Smooth muscle cell (in vitro differentiated cells): ENCODE measurements around the gene IGLL5. TPM values are rescaled to one million over a fixed set of nuclear protein-coding genes. Genes with fewer than 3 reads are reported as not detected.
"Not testable (repeated sequence)": the region's sequence is repeated elsewhere in the genome, so short reads cannot be mapped to it uniquely, and the experiment has no call there.

ENCODE experiments used
- DNase-seq: peaks from one replicate; lab custom pipeline; 2025; ENCODE audit not compliant: unreplicated experiment; lab: John Stamatoyannopoulos, UW
- H2AFZ ChIP-seq: fragments of 200-600 bp; sonication (generic); 2 replicates; pipeline ENCODE4 v1.6.0; 2016; ENCODE audit warnings: antibody characterized with exemption, low read depth, mild to moderate bottlenecking
- H3F3A ChIP-seq: fragments of 200-600 bp; sonication (generic); 2 replicates; pipeline ENCODE4 v1.6.0; 2017; ENCODE audit warnings: antibody characterized with exemption, low read depth
- H3K27ac ChIP-seq: fragments of 200-600 bp; sonication (generic); 2 replicates; pipeline ENCODE4 v1.5.1; 2016; ENCODE audit warnings: low read depth, mild to moderate bottlenecking
- H3K27me3 ChIP-seq: fragments of 200-600 bp; sonication (generic); 2 replicates; pipeline ENCODE4 v1.6.1; 2016; ENCODE audit warnings: low read depth, mild to moderate bottlenecking
- H3K36me3 ChIP-seq: fragments of 200-600 bp; sonication (generic); 2 replicates; pipeline ENCODE4 v1.5.1; 2016; ENCODE audit warnings: low read depth
- H3K4me1 ChIP-seq: fragments of 200-600 bp; sonication (generic); 2 replicates; pipeline ENCODE4 v1.5.1; 2016; ENCODE audit warnings: low read depth
- H3K4me2 ChIP-seq: fragments of 200-600 bp; sonication (generic); 2 replicates; pipeline ENCODE4 v1.6.0; 2016; ENCODE audit warnings: mild to moderate bottlenecking
- H3K4me3 ChIP-seq: fragments of 200-600 bp; sonication (generic); 2 replicates; pipeline ENCODE4 v1.5.1; 2016; ENCODE audit warnings: mild to moderate bottlenecking
- H3K79me2 ChIP-seq: fragments of 200-600 bp; sonication (generic); 2 replicates; pipeline ENCODE4 v1.6.0; 2016; ENCODE audit warnings: low read depth, mild to moderate bottlenecking
- H3K9ac ChIP-seq: fragments of 200-600 bp; sonication (generic); 2 replicates; pipeline ENCODE4 v1.6.0; 2016; ENCODE audit warnings: low read depth
- H3K9me3 ChIP-seq: fragments of 200-600 bp; sonication (generic); replicated peaks from 2 replicates; pipeline ENCODE4 v1.5.1; 2016; ENCODE audit warnings: low read depth
- H4K20me1 ChIP-seq: fragments of 200-600 bp; sonication (generic); 2 replicates; pipeline ENCODE4 v1.6.0; 2016; ENCODE audit warnings: low read depth
- CTCF ChIP-seq: fragments of 200-600 bp; sonication (generic); IDR thresholded peaks from 2 replicates; pipeline ENCODE4 v1.5.1; 2017; ENCODE audit warnings: borderline replicate concordance, mild to moderate bottlenecking, antibody characterized with exemption; ENCODE audit not compliant: insufficient read depth, poor library complexity, severe bottlenecking
- WGBS: methylation state at CpG from one replicate; pipeline ENCODE4 v1.1.7; 2016; ENCODE audit warnings: low lambda C conversion rate; 5-methylcytosine and 5-hydroxymethylcytosine counted together
- polyA plus RNA-seq: library from polyadenylated mRNA; unstranded; fragments of >200 nt; fragmentation: Nextera tagmentation; extraction: Ambion mirVana; gene quantifications from 2 replicates; pipeline ENCODE4 v1.2.1, GENCODE V29; 2016
- total RNA-seq: library from RNA; depleted of rRNA; stranded (reverse); fragments of >200 nt; gene quantifications from 2 replicates; pipeline ENCODE4 v1.2.3, GENCODE V29; 2014

Gene IGLL5
- total and polyA plus RNA-seq, 2 experiments from 2014 or later, result not detected

DNA sequence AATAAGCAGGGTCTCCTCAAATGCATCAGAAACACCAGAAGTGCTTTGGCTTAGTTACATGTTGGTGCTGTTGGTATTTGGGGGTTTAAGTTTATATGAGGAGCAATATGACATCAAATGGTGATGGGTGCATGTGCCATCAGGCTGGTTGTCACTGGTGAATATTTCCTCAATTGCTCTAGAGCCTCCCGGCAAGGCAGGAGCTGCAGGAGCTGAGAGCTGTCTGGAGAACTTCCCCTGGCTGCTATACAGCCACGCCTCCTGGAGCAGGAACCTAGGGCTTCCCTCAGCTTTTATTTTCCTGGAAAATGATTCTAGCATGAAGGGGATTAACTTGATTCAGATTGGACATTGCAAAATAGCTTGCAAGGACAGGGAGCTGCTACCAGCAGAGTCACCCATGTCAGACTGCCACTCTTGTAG is 15.8 kb downstream of the IGLL5 start:
- Histone ChIP-seq H4K20me1 (no peaks in the 10 kb centered on the region), H3K27me3 (peaks cover 24% of the 10 kb centered on the region), H3F3A (no peaks in the 10 kb centered on the region), H3K9me3 (no peaks in the 10 kb centered on the region), H3K9ac (no peak overlapping the region), H3K79me2 (no peaks in the 10 kb centered on the region), H3K36me3 (no peaks in the 10 kb centered on the region), H3K27ac (no peak overlapping the region), H3K4me3 (no peak overlapping the region), H3K4me1 (no peaks in the 10 kb centered on the region), H2AFZ (no peak overlapping the region), H3K4me2 (no peak overlapping the region)
- 71% methylated on average over 2 of the region's 2 CpGs for WGBS
- no peak for TF ChIP-seq CTCF
- no peak for DNase-seq

GRCh38 chr22:22903781-22904192 is 16.2 kb downstream of the IGLL5 start:
- 88% methylated on average over 1 of the region's 1 CpG for WGBS
- DNase-seq, H2AFZ ChIP-seq, H3K9me3 ChIP-seq, H3K4me1 ChIP-seq, H3K79me2 ChIP-seq, H3K36me3 ChIP-seq, H4K20me1 ChIP-seq, H3F3A ChIP-seq, H3K27ac ChIP-seq, H3K4me2 ChIP-seq, H3K9ac ChIP-seq, H3K4me3 ChIP-seq: not testable (repeated sequence)
- peaks cover 25% of the 10 kb centered on the region for H3K27me3 ChIP-seq

DNA sequence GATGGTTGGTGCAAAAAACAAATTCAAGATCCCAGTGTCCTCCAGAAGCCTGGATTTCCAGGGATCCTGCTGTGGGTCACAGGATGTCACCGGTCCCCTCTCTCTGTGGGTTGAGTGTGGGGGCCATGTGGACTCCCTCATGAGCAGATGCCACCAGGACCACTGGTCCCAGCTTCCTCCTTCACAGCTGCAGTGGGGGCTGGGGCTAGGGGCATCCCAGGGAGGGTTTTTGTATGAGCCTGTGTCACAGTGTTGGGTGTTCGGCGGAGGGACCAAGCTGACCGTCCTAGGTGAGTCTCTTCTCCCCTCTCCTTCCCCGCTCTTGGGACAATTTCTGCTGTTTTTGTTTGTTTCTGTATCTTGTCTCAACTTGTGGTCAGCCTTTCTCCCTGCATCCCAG is 17.1 kb downstream of the IGLL5 start:
- not testable (repeated sequence) for H2AFZ ChIP-seq, DNase-seq, H3K79me2 ChIP-seq, H3K4me3 ChIP-seq, H3K27ac ChIP-seq, H3K9me3 ChIP-seq, H3K4me1 ChIP-seq, H3K9ac ChIP-seq, H3F3A ChIP-seq, H4K20me1 ChIP-seq, H3K4me2 ChIP-seq, H3K36me3 ChIP-seq
- peaks cover 35% of the 10 kb centered on the region for H3K27me3 ChIP-seq
- 86% methylated on average over 5 of the region's 5 CpGs for WGBS

DNA sequence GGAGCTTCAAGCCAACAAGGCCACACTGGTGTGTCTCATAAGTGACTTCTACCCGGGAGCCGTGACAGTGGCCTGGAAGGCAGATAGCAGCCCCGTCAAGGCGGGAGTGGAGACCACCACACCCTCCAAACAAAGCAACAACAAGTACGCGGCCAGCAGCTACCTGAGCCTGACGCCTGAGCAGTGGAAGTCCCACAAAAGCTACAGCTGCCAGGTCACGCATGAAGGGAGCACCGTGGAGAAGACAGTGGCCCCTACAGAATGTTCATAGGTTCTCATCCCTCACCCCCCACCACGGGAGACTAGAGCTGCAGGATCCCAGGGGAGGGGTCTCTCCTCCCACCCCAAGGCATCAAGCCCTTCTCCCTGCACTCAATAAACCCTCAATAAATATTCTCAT is 18.8 kb downstream of the IGLL5 start:
- H3K4me2 ChIP-seq, H2AFZ ChIP-seq, H3K79me2 ChIP-seq, H3F3A ChIP-seq, H3K4me3 ChIP-seq, H3K9ac ChIP-seq, H4K20me1 ChIP-seq, H3K27ac ChIP-seq, DNase-seq, H3K4me1 ChIP-seq, H3K36me3 ChIP-seq, H3K9me3 ChIP-seq: not testable (repeated sequence)
- WGBS, result 83% methylated on average over 10 of the region's 10 CpGs
- peaks cover 48% of the 10 kb centered on the region for H3K27me3 ChIP-seq

GRCh38 chr22:22906907-22907550 is 19.4 kb downstream of the IGLL5 start:
- DNase-seq, result no peak
- H3K4me1 ChIP-seq, result no peaks in the 10 kb centered on the region
- H3K27me3 ChIP-seq, result peaks cover 44% of the 10 kb centered on the region
- H3K4me2 ChIP-seq, result no peak overlapping the region
- no peaks in the 10 kb centered on the region for H3K36me3 ChIP-seq
- TF ChIP-seq CTCF, result no peak
- H4K20me1 ChIP-seq, result no peaks in the 10 kb centered on the region
- no peaks in the 10 kb centered on the region for H3K79me2 ChIP-seq
- H3K9me3 ChIP-seq, result no peaks in the 10 kb centered on the region
- H2AFZ ChIP-seq, result no peak overlapping the region
- WGBS, result 93% methylated on average over 8 of the region's 8 CpGs
- H3K9ac ChIP-seq, result no peak overlapping the region
- no peak overlapping the region for H3K27ac ChIP-seq
- H3K4me3 ChIP-seq, result no peak overlapping the region
- no peaks in the 10 kb centered on the region for H3F3A ChIP-seq
